GM19372 (cell line): ENCODE measurements around the gene TMC1.
A peak's percentile ranks its signal among the peaks of the same experiment; 100 is the strongest.

Source experiments
- ATAC-seq: cut with Tn5 transposase; IDR thresholded peaks from one replicate; pipeline ENCODE4 v1.9.1; 2021; ENCODE audit warnings: mild to moderate bottlenecking, low read depth, moderate library complexity; ENCODE audit not compliant: unreplicated experiment

Gene TMC1

DNA sequence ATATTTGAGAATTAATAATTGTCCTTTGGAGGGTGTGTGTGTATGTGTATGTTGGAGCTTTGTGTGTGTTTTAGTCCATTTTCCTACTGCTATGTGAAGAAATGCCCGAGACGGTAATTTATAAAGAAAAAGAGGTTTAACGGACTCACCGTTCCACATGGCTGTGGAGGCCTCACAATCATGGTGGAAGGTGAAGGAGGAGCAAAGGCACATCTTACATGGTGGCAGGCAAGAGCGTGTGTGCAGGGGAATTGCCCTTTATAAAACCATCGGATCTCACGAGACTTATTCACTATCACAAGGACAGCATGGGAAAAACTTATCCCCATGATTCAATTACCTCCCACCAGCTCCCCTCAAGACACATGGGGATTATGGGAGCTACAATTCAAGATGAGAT, 44.1 kb downstream of the TMC1 start:
- no peak for ATAC-seq

DNA sequence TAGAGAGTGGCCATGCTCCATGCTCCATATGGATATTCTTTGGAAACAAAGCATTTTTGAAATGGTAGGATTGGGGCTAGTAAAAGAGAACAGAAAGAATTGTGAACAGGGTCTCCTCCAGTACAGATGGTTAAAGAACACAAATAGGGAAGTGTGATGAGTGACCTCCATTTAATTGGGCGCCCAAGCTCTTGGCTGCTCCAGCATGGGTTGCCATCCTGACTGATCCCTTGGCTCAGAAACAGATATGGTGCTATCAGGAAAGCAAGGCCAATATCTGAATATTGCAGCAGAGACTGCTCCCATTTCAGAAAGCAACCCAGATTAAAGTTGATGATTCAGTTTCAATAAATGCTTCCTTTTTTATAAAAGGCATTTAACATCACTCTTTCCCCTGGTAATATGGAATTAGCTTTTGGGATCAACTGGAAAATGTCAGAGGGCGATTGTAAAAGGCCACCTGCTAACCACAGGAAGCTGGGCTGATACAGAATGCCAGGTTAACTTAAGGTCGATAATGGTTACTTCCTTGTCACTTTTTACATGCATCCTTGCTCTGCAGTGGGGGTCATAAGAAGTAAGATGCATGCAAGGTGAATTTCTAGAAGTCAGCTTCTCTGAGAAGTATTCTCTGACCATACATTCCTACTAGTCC, 52.9 kb downstream of the TMC1 start:
- ATAC-seq, result no peak

DNA sequence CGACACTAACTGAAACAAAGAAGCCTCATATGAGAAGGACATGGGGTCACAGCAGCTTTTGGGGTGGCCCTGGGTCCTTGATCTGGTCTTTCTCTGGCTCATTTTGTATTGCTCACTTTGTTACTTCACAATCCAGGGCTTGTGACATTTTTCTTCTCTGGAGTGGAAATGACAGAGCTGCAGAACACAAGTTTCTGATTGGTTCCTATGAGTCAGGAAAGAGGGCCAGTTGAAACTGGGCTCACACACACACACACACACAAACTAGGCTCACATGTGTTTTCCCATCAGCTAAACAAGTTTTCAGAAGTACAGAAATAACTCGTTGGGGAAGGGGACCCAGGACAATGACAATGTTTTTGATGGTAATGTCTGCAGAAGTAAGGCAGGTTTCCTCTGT, 54.3 kb downstream of the TMC1 start:
- ATAC-seq, result no peak

DNA sequence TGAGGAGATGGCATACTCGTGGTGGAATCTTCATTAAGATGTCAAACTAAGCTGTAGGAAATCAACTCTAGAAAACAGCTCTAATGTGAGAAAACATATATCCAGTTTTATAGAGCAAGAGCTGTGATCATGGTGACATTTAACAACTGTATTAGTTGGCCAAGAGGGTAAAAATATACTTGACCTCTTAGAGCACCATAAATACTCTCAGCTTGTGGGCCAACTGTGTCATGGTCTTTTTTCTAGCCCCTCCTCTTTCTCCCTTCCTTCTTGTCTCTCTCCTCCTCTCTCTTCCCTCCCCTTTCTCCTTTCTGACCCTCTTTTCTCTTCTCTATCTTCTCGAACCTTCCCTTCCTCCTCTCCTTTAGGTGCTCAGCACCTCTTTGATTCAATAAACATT, 54.7 kb downstream of the TMC1 start:
- no peak for ATAC-seq

DNA sequence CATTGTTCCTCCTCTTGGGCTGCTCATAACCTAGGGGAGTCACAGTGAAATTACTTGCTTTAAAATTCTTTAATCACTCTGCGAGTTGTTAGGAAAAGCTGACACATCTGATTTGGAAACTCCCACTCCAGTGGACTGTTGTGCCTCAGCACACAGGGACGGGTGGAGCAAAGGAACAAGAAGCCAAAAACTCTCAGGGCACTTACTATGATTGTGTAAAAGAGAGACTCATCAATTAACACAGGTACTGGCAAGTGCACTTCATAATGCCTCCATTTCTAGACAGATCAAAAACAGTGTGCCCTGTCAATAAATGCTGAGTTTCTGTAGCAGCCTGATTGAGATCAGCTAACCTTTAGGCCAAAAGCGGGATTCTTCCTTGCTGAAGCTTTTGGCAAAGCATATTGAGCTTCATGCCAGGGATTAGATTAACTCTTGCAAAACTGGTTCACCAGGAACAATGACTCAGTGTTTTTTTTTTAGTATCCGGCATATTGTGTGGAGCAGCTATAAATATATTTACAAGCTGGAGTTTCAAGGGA, 55.9 kb downstream of the TMC1 start:
- ATAC-seq, result no peak

DNA sequence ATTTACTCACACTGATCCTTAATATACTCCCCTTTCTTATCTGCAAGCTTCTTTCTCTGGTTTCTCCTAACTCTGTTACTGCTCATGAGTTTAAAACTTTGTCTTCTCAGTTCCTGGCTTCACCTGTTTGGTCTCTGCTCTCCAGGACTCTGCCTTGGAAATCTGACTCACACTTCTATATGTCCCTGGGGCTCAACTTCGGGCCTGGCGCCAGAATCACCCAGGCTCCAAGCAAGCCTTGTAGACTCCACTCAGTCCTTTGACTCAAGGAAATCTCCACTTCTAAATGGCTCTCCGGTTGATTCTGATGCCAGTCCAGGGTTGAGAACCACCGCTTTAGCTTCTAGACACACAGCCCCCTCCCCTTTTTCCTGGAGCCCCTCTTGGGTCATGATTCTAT, 57.8 kb downstream of the TMC1 start:
- ATAC-seq, result no peak

DNA sequence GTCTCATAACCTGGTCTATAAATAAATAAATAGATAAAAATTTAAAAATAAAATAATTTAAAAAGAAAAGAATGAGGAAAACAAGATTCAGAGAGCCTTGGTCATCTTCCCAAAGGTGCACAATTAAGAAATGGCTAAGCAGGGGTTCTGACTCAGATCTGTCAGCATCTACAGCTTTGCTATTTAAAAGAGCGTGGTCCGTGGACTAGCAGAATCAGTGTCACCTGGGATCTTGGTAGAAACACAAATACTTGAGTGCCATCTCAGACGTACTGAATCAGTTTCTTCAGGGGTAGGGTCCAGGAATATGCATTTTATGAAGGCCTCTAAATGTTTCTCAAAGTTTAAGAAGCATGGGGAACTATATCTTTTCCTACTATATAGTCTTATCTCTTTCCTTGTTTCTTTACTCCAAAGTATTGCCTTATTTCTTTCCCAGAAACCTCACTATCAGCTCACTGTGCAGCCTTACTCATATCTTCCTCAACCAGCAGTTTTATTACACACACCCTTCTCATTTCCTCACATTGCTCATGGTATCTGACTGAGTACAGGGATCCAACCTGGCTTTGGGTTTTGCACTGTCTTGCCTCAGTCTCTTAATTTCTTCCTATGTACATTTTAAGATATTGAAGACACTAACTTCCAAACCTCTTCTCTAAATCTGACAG, 58.6 kb downstream of the TMC1 start:
- ATAC-seq, result no peak

DNA sequence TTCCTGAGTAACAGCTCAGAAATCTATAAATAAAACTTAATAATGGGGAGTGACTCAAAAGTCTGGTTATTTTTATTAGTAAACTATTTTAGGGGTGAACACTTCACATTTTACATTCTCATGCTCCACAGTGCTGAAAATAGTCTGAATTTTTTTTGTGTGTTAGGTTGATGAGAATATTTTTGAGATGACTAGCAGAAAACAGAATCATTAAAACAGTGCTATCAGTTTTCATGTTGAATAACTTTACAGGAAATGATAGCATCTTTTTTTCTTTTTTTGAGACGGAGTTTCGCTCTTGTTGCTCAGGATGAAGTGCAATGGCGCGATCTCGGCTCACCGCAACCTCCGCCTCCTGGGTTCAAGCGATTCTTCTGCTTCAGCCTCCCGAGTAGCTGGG, 60.3 kb downstream of the TMC1 start:
- no peak for ATAC-seq

DNA sequence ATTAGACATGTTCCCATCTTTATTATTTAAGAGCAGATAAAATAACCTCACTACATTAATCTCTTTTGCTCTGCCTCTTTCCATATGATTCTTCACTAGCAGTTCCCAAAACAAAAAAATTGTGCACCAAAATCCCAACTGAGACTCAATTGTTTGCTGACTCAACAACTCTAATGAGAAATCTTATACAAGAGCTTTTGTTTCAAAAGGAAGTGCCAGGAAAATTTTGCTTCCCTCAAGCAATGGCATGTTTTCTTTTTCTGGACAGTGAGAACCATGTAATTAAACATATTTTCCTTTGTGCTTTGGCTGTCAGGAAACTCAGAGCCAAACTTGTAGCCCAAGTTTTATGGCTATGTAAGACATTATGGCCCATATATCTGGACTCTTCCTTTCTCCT, 62.0 kb downstream of the TMC1 start:
- no peak for ATAC-seq

DNA sequence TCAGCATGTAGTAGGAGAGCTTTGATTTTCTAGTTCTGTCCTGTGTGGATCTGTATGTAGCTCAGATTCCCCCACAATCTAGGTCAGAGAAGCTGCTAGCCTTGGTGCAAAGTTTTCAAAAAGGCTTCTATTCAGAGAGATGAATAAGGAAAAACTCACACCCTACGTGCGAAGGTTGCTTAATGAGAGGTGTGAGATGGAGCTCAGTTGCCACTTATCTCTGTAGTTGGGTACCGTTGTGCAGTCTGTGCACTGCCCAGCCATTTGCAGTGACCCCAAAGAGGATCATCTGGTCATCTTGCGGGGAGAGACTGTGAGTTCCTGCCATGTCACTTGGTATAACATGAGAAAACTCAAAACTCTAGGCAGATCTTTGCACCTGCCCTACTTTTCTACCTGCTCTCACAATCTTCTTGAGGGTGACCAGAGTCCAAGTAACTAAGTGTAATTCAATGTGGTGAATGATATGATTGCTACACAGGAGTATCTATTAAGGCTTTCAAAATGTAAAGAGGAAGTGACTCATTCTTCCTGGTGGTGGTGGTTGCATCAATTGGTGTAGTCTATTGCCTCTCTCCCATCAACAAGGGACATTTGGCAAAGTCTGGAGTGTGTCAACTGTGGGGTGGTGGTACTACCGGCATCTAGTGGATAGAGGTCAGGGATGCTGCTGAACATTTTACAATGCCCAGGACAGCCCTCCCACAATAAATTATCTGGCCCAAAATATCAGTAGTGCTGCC, 65.2 kb downstream of the TMC1 start:
- peak; percentile 59 for ATAC-seq

DNA sequence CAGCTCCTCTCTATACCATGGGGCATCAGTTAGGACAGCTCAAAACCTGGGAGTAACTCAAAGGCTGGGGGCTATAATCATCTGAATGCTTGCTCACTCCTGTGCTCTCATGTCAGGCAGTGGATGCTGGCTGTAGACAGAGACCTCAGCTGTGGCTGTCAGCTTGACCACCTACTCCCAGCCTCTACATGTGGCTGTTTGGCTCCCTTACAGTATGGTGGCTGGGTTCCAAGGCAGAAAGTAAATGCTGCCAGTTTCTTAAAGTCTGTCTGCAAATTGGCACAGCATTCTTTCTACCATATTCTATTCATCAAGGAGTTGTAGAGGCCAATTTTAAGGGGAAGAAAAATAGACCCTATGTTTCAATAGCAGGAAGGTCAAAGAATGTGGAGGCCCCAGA, 66.9 kb downstream of the TMC1 start:
- ATAC-seq, result no peak

DNA sequence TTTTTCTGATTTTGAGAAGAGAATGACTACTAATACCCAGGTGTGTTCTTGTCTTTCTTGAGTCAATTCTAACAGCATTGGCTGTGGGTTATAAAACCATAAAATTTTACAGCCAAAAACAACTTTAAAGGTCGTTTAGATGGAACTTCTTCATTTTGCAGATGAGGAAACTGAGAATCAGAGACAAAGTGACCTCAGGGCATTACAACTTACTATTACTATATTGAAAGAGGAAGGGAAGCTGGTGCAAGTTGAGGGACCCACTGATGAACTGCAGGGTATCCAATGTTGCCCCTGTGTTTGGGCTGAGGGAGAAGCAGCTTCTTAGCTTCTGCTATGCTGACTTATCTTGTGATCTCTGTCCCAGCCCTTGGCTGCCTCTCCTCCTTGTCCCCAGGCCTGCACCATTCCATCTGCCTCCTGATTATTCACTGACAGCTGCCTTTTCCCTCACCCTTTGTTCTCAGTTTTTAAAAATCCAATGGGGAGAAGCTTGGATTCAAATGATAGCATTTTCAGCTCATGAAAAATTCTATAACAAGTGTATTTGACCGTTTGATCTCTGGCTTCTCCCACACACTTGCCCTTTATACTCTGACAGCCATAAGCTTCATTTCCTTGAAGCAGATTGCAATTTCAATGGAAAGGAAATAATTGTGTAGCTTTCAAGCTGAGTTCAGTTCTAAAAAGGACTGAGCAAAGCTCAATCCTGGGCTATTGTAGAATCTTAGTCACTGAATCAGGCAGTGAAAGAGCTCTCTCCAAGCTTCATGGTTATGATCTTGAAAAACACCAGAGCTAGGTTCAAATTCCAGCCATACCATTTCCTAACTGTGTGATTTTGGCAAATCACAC, 68.5 kb downstream of the TMC1 start:
- no peak for ATAC-seq

DNA sequence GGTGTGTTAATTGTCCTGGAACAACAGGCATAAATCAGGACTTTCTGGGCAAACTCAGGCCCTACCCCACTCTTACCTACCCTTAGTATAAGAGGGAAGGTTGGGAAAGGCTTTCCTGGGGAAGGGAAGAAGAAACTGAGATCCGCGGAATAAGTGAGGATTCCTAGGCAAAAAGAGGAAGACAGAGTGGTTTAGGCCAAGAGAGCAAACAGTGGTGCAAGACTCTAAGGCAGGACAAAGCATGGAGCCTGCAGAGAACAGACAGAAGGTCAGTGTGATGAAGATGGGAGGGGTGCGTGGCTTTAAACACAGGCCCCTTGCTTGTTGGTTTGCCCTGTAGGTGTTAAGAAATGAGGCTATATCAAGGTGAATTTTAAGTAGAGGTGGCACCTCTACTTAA, 69.4 kb downstream of the TMC1 start:
- ATAC-seq, result no peak

DNA sequence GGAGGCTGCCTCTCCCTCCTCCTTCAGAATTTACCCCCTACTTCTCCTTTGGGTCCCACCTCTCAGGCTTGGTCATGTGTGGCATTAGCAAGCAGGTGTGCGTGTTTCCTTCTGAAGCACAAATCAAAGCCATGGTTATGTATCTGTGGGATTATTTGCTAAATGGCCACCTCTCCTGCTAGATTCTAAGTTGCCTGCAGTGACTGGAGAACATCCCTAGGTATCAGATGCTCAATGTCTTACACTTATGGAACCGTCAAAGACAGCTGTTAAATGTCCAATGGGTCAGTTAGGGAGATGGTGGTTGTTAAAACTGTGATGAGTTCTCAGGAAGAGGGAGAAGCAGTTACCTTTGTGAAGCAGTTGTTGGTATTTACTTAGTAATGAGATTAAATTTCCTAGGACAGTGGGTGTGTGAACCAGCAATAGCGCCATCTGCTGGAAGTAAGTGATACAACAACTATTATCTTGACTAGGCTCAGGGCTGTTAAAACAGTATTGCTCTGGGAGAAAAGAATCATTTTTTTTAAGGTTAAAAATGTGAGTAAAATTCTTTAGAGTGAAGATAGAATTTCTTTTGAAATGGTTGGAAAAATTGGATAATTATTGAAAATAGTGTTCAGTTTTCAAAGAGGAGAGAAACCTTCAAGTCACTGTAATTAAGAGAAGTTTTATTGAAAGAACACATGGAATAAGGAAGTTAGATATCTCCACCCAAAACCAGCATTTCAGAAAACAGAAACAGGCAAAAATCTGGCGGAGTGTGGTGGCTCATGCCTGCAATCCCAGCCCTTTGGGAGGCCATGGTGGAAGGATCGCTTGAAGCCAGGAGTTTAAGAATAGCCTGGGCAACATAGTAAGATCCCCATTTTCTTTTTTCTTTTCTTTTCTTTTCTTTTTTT, 71.3 kb downstream of the TMC1 start:
- ATAC-seq, result peak; percentile 78

DNA sequence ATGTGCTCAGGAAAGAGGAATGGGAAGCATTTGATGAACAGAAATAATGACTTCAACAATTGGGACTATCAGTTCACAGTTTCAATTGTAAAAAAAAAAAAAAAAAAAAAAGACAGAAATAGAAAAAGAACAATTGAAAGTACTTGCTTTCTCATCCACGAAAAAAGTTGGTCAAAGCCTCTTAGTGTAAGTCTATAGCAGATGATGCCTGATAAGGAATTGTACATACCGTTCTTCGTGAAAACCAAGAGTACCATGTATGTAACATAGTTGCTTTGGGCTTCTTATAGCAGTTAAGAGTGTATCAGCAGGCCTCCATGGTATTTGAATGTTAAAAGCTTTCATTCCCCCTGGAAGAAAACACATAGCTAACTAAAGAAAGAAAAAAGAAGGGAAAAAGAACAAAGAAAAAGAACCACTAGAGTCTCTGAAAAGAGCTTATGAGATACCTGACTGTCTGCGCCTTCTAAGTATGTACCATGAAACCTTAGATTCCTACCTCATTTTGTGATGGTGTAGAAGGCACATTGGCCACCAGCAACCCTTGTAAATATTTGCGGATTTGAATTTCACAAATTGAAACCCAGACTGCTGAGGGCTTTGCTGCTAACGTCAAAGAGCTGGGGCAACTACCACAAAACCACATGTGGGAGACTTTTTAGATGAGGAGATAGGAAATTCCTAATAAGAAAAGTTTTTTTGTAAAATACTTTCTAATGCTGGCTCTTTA, 75.2 kb downstream of the TMC1 start:
- ATAC-seq, result no peak

DNA sequence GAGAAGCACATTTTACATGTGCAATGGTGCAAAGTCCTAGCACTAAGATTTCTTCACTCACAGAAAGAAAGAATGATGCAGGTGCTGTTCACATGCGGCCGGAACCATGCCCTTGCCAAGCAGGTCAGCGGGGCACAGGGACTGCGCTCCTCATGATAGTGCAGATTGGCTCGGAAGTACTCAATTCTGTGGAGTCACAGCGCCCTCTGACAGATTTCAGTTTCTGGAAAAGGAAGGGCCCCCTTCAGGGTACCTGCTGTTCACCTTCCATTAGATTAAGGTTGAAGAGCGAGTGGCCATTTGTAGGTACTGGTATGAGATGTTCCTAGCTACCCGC, 75.7 kb downstream of the TMC1 start:
- no peak for ATAC-seq

DNA sequence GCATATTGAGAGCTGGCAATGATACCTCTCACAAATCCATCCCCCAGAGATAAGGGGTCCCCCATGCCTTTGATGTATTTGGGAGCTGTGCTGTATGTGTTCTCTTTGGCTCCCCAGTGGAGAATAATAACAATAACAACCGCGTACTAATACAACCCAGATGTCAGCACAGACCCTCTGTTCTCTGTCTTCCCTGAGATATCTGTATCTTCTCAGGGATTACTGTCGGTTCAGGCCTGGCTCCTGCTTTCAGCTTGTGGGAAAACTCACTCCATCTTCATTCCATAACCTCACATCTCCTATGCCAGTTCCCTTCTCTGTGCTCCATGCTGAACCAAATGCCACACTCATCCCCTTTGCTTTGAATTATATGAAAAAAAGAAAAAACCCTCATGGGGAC, 76.2 kb downstream of the TMC1 start:
- no peak for ATAC-seq

DNA sequence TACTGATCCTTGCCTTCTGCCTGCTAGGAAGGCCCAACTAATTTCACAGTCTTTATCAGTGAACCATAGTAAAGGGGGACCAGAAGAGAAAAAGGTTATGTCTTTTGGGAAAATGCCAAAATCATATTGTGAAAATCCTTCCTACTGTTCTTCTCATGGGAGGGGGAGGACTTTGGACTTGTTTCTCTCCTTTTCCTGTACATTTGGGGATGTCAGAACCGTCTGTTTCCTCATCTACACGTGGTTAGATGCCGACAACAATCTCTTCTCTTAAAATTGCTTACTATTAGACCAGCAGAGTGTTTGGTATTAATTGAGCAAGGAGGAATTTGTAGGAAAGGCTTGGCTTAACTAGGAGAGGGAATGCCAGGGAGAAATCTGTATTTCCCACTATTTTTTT, 77.2 kb downstream of the TMC1 start:
- ATAC-seq, result no peak

DNA sequence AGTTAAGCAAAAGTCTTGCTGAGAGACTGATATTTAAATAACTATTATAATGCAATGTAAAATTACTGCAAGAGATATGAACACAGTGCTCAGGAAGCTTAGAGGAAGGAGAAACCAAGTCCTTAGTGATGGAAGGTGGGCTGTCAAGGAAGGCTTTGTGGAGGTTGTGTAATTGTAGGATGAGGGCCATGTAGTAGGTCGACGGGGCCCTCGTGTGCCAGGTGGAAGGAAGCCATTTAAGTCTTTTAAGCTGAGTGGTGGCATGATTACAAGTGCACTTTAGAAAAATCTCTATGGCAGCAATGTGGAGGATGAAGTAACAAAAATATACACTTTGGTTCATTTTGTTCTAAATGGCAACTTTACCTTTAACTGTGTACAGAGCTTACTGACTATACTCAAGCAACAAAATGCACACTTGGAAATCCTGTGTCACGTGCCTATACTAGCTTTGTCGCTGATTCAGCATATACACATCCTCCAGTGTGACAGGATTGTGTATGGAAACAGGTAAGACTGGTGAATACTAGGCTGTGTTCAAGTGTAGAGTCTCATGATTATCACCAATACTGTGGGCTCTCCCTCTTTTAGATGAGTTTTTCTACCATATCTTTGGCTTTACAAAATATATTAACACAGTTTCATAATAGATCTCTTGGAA, 78.6 kb downstream of the TMC1 start:
- no peak for ATAC-seq
